Measurements from ENCODE around the gene CXCL3.

CXCL3 gene

DNA sequence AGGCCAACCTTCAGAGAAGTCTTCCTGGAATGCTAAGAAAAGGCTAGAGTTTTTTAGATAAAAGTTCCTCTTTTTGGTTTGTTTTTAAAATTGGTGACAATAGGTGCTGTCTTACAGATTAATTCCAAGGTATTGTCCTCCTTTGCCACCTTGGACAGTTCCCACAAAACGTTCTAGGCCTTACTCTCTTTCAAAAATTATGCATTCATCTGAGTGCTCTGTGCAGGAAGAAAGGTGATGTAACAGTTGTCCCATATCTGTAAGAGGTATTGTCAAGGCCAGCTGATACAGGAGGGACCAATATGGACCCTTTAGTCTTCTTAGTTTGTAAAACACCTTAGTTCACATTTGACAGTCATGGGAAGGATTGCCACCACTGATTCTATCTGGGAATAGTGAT is 24.2 kb downstream of the CXCL3 start:
- DNase-seq, result no peak

- DNase-seq, result no peak
Measured at GRCh38 chr4:74013264-74013663, 25.2 kb downstream of the CXCL3 start.

DNA sequence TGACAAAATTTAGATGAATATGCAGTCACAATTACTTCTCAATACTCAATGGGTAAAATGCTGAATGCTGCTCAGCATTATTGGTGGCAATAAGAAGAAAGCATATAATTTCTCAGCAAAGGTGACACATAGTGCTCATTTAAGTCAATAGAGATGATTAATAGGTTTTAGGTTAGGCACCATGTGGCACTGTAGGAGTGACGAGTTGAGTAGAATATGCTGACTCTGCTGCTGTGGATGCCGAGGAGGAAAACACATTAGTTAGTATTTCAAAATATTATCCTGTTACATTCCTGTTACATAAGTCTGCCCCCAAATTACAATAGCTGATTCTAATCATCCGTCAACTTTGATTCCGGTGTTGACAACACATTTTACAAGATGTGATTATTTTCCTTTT is 26.4 kb downstream of the CXCL3 start:
- DNase-seq, result no peak

GRCh38 chr4:74009307-74009706 is 29.2 kb downstream of the CXCL3 start:
- no peak for DNase-seq

DNA sequence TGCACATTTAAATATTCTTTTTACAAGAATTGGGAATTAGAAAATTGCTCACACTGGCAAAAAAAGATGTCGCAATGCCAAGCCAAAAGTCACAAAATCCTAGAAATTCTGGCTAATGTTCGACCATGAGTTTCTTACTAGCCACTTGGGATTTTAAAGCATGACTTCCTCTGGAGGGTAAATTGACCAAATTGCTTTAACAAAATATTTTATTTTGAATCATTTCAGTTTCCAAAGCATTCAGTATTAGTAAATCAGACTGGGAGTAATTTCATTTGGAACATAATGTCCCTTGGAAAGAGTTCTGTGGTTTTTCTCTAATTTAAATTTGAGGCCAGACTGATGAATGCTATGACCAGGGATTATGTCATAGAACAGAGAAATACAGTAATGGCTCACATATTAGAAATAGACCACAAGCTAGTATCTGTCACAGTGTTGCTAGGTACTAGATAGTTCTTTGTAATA is 32.4 kb downstream of the CXCL3 start:
- DNase-seq, result no peak

GRCh38 chr4:74005528-74005927 is 33.0 kb downstream of the CXCL3 start:
- DNase-seq, result no peak

DNA sequence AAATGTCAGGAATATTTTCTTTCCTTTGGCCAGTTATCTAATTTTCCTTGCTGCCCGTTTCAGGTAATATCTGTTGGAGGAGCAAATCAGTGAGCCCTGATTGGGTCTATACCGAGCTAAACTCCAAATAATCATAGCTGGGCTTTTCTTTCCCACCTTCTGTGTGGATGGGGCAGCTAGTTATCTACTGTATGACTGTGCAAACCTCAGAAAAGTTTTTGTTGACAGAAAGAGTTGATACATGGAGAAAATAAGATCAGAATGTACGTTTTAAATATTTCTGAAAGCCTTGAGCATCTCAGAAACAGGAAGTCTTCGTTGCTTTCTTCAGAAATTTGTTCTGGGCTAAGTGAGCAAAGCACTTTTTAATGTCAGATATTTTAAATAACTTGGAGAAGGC is 33.8 kb downstream of the CXCL3 start:
- DNase-seq, result no peak

DNA sequence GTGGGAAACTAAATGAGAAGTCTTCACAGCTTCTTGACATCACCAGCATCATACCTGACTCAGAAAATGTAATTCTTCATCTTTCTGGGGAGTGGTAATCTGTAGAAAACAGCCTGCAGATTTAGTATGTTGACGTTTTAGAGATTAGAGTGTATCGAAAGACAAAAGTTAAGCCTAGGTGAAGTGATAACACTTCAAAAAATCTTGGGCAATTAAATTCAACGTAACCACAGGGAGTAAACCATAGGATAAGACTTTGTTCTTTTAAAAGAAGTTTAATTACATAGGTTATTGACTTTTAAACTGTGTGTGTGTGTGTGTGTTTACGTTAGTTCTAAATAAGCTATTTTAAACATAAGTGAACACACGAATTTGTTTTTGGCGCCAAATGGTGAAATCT is 38.2 kb downstream of the CXCL3 start:
- DNase-seq, result no peak

DNA sequence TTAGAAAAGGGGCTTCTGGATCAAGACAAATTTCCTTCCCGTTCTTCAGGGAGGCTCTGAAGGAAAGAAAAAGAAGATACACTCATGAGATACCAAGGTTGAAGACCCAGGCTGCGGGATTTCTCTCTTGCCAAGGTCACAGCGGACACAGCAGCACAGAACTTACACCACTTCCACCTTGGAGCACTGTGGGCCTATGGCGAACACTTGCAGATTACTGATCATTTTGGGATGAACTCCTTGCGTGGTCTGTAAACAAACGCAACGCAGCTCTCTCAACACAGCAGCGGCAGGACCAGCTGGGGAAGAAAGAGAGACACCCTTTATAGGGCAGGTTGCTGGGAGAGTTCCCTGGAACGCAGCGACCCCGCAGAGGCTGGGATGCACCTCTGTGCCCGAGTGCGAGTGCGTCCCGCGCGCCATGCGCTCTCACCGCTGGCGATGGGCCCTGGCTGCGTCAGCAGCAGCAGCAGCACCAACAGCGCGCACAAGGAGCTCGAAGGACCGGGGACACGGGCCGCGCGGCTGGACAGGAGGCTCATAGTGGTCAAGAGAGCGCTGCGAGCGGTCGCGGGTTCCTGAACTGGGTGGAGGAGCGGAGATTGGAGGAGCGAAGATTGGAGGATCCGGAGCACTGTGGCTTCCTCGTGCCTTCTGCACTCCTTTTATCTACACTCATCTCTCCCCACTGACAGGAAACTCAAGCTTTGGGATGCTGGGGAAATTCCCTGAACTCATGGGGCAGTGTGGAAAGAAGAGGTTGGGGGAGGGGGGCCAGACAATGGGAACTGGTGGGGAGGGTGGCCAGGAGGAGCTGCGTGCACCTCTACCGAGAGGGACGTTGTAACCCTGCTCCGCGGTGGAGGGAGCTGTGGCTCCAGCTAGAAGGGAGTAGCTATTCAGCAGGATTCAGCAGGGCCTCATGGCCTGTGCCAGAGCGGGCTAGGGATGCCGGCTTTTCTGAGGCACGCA is 40.2 kb downstream of the CXCL3 start, which contains the start of gene CXCL5:
CXCL5 (minus strand) TSS at position 638 of the 972 bp plus-strand sequence; CDS start at position 542, 96 bp downstream.
- DNase-seq, result peak in 32 of 58 donors; percentile 2 to 46 (median 10)

DNA sequence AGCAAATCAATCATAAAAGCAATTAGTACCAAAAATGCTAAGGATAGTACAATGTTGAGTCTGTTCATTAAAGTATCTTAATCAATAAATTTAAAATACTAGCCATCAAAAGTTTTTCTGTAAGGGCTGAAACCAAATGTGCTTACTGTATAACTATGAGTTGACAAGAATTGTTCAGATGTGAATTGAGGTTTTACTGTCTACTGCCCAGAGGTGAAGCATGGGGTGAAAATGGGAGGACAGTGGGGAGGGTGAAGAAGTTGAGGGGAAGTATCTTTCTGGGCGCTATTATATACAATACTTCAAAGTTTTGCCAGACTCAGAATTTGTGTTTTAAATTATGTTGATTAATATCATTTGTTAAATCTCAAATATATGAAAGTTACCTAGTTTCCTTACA is 46.4 kb downstream of the CXCL3 start:
- DNase-seq, result no peak

- no peak for DNase-seq
Measured at GRCh38 chr4:73991742-73992000, 46.8 kb downstream of the CXCL3 start.

DNA sequence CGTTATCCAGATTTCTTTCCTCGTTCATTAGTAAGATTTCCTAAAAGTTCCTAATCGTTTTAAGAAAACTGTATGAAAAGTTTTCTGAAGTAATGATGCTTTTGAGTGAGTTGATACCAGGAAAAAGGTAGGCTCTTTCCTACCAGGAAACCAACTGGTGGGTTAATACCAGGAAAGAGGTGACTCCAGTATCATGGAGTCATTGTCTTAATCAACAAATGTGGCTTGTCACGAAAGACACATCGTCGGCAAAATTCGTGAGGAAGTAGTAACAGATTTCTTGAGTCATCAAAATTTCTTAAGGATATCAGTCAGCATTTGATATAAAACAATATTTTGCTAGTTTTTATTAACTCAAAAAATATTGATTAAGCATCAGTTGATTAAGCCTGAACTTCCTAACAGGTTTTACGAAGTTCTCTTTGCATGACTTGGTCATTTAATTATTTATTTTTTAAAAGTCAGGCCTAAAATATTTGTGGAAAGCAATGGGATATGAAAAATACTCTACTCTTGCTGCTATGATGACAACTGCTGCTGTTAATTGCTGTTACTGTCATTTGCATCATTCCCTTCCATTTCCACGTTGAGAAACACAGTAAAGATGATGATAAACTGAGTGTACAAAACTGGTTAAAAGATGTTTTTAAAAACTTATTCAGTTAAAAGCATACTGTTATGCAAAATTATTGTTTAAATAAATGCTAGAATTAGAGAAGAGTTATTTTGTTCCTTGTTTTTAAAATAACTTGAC is 47.3 kb downstream of the CXCL3 start:
- no peak for DNase-seq

- DNase-seq, result no peak
Measured at GRCh38 chr4:73989928-73990327, 48.6 kb downstream of the CXCL3 start.

DNA sequence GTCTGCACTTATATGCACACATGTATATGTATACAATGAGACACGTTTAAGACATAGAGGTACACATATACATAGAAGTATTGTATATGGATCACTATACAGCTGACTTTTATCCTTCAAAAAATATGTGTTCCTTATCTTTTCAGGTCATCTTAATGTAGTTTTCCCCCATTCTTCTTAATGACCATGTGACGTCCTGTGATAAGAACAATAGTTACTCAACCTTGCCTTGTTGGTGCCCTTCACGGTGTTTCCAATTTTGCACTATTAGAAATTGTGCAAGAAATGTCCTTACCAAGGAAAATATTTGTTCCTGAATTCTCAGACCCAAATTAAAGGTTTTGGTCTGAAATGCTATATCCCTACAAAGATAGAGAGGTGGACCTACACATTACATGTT is 49.5 kb downstream of the CXCL3 start:
- DNase-seq, result no peak

DNA sequence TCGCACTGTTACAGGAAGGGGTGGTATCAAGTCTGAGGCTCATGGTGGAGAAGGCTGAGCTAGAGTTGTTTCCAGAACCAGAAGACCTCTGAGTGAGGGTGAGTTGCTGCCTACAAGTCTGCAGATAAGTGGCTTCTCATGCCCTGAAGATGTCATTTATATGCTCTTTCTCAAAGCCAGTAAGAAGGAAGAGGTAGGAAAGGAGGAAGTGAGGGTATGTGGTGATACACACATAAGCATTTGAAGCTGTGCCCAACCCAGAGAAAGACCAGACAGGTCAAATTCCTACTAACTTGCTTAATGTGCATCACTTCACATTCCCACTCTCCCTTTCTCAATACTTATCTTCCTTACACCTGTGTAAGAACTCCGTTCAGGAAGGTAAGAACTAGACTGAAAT is 50.4 kb downstream of the CXCL3 start, which contains the start of gene PPBP:
PPBP (minus strand) TSS at position 130 of the 400 bp plus-strand sequence; CDS start at position 43, 87 bp downstream.
- DNase-seq, result no peak
